HCT116 (cell line): ENCODE measurements around the gene NMUR1.

Experiments used
- CTCF ChIP-seq, 3 experiments: fragments of 200-600 bp in 1 of 3; sonication (generic) in 1 of 3; IDR thresholded peaks in 2 of 3; conservative IDR thresholded peaks in 1 of 3; 2 replicates each; pipeline ENCODE4 v1.5.1; 2012 to 2017; ENCODE audit warnings: low read depth in 2 of 3, low read length in 2 of 3, antibody characterized with exemption in 1 of 3, borderline replicate concordance in 1 of 3, control low read depth in 1 of 3, mild to moderate bottlenecking in 1 of 3, mixed read lengths in 1 of 3, mixed run types in 1 of 3, moderate library complexity in 1 of 3; ENCODE audit not compliant: insufficient read depth in 1 of 3
- EZH2 ChIP-seq: fragments of 200-600 bp; sonication (generic); IDR thresholded peaks from 2 replicates; pipeline ENCODE4 v1.6.1; 2017; ENCODE audit warnings: antibody characterized with exemption, mixed run types
- EZH2phosphoT487 ChIP-seq: fragments of 200-600 bp; IDR thresholded peaks from 2 replicates; pipeline ENCODE4 v1.6.1; 2018; ENCODE audit warnings: antibody characterized with exemption, borderline replicate concordance
- JUND ChIP-seq: IDR thresholded peaks from 2 replicates; pipeline ENCODE4 v1.6.1; 2012
- POLR2A ChIP-seq: IDR thresholded peaks from 2 replicates; pipeline ENCODE4 v1.7.0; 2011; ENCODE audit warnings: borderline replicate concordance; ENCODE audit not compliant: insufficient read depth, insufficient read length; ENCODE audit errors: extremely low read depth
- POLR2AphosphoS5 ChIP-seq: IDR thresholded peaks from 2 replicates; pipeline ENCODE4 v1.6.1; 2011; ENCODE audit warnings: mild to moderate bottlenecking, low read depth, low read length, moderate library complexity
- RAD21 ChIP-seq: IDR thresholded peaks from 2 replicates; pipeline ENCODE4 v1.6.1; 2012; ENCODE audit warnings: low read depth, mild to moderate bottlenecking
- SIN3A ChIP-seq: IDR thresholded peaks from 2 replicates; pipeline ENCODE4 v1.6.1; 2012; ENCODE audit warnings: low read depth
- ZNF274 ChIP-seq: fragments of 200-500 bp; sonication (Bioruptor generic); IDR thresholded peaks from 2 replicates; pipeline ENCODE4 v1.6.1; 2014; ENCODE audit warnings: mild to moderate bottlenecking, low read depth, low read length, inconsistent platforms
- TF ChIP-seq, protein P1 (sequence below): IDR thresholded peaks from 2 replicates; pipeline ENCODE4 v1.6.1; 2012
- TF ChIP-seq, protein P2 (sequence below): IDR thresholded peaks from 2 replicates; pipeline ENCODE4 v1.6.1; 2012; ENCODE audit warnings: low read depth

- no peak for TF ChIP-seq EZH2phosphoT487
- TF ChIP-seq CTCF (IDR thresholded peaks at IDR 0.05 in 2 of 3, conservative IDR thresholded peaks at IDR 0.05 in 1 of 3; ENCODE audit: borderline replicate concordance in 1 of 3, insufficient read depth in 1 of 3, low read depth in 2 of 3, low read length in 2 of 3), result no peak
- no peak for TF ChIP-seq POLR2AphosphoS5
- TF ChIP-seq, protein P1, sequence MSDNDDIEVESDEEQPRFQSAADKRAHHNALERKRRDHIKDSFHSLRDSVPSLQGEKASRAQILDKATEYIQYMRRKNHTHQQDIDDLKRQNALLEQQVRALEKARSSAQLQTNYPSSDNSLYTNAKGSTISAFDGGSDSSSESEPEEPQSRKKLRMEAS, result no peak
- no peak for TF ChIP-seq EZH2
- TF ChIP-seq RAD21, result no peak
- TF ChIP-seq, protein P2, sequence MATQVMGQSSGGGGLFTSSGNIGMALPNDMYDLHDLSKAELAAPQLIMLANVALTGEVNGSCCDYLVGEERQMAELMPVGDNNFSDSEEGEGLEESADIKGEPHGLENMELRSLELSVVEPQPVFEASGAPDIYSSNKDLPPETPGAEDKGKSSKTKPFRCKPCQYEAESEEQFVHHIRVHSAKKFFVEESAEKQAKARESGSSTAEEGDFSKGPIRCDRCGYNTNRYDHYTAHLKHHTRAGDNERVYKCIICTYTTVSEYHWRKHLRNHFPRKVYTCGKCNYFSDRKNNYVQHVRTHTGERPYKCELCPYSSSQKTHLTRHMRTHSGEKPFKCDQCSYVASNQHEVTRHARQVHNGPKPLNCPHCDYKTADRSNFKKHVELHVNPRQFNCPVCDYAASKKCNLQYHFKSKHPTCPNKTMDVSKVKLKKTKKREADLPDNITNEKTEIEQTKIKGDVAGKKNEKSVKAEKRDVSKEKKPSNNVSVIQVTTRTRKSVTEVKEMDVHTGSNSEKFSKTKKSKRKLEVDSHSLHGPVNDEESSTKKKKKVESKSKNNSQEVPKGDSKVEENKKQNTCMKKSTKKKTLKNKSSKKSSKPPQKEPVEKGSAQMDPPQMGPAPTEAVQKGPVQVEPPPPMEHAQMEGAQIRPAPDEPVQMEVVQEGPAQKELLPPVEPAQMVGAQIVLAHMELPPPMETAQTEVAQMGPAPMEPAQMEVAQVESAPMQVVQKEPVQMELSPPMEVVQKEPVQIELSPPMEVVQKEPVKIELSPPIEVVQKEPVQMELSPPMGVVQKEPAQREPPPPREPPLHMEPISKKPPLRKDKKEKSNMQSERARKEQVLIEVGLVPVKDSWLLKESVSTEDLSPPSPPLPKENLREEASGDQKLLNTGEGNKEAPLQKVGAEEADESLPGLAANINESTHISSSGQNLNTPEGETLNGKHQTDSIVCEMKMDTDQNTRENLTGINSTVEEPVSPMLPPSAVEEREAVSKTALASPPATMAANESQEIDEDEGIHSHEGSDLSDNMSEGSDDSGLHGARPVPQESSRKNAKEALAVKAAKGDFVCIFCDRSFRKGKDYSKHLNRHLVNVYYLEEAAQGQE, result no peak
- no peak for TF ChIP-seq POLR2A
- no peak for TF ChIP-seq ZNF274
- TF ChIP-seq SIN3A, result no peak
- no peak for TF ChIP-seq JUND
These were observed 1.6 kb downstream of the NMUR1 start for GRCh38 chr2:231528636-231529030.
